ENCODE data around the gene TMEM154. TPM values are rescaled to one million over a fixed set of nuclear protein-coding genes. Genes with fewer than 3 reads are reported as not detected.

The TMEM154 gene
- total and polyA plus RNA-seq, 10 of the 15 experiments (the other 5 are each of a cell fraction or from before 2014, with no cell fraction given) = 5.1 to 41.4 (median 18.2) TPM

DNA sequence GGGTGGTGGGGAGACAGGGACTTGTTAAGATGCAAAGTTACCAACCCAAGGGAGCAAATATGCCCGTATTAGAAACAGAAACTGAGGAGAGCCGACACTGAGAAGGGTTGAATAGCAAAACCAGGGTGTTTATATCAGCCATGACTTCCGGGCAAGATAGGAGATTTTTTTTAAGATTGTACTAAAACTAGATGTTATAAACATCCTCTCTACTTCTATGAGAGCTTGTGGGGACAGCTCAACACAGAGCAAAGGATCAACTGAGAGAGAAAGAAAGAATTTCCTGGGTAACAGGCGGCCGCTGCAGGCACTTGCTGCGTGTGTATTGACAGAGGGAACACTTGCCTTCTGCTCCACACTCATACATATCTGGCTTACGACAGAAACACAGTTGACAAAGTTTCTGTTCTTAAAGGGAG is 94.8 kb downstream of the TMEM154 start:
- H3K9me3 ChIP-seq (replicated peaks; ENCODE audit: control insufficient read depth, insufficient read depth, low read length) = no peaks in the 10 kb centered on the region; the same call in 1 of the 3 replicates
- FAIRE-seq = peak; percentile 72
- H4K20me1 ChIP-seq (ENCODE audit: control insufficient read depth, insufficient read depth) = no peaks in the 10 kb centered on the region
- no peaks in the 10 kb centered on the region for H3K27me3 ChIP-seq (replicated peaks in 1 of 2; ENCODE audit: control insufficient read depth in 2 of 2, insufficient read depth in 2 of 2, low read length in 1 of 2)
- DNase-seq (ENCODE audit: low read depth, low spot score) = peak; percentile 37
- no peaks in the 10 kb centered on the region for H3K36me3 ChIP-seq (ENCODE audit: control insufficient read depth in 2 of 2, insufficient read depth in 2 of 2, low read length in 1 of 2)
- BruUV-seq (replicated peaks) = no TSS peak
- peak; percentile 84 for ATAC-seq
- peak overlapping the region; percentile 93 for H2AFZ ChIP-seq (ENCODE audit: control insufficient read depth, low read depth, low read length)
- ChIA-PET RAD21 (ENCODE audit: unreplicated experiment) (interaction anchor here (0.9 to 2.4 kb wide), 3 partner anchors 10 to 50 kb away, joined by 3 to 7 read pairs (median 3); no protein-coding TSS in a partner anchor), SMC1A (ENCODE audit: uncharacterized antibody, unreplicated experiment) (interaction anchor here (0.6 to 1.4 kb wide), 10 partner anchors 14 to 757 kb away, joined by 3 to 4 read pairs (median 3); no protein-coding TSS in a partner anchor), CTCF (interaction anchor here (0.9 to 2.0 kb wide), 6 partner anchors 11 to 130 kb away, joined by 3 to 5 read pairs (median 3); no protein-coding TSS in a partner anchor), POLR2A (no interaction called here)
- peak overlapping the region; percentile 33 for H3K9ac ChIP-seq (ENCODE audit: control insufficient read depth, insufficient read depth, low read length)
- peak overlapping the region; percentile 76 for H3K27ac ChIP-seq (ENCODE audit: control insufficient read depth, insufficient read depth)
- in situ Hi-C loops (cut with MboI) = no loop called here
- H3K4me2 ChIP-seq (ENCODE audit: control insufficient read depth, insufficient read depth) = peak overlapping the region; percentile 89
- peaks cover 14% of the 10 kb centered on the region for H3K4me1 ChIP-seq (ENCODE audit: control insufficient read depth, insufficient read depth, low read length)
- H3K4me3 ChIP-seq = peak overlapping the region; percentile 1; the same call in 1 of the 2 replicates
- H3K79me2 ChIP-seq (ENCODE audit: control insufficient read depth, insufficient read depth, low read length) = no peaks in the 10 kb centered on the region
- WGBS (ENCODE audit: insufficient coverage, insufficient replicate concordance, low lambda C conversion rate, missing lambda C conversion rate) = 3% methylated on average over 7 of the region's 7 CpGs
- intact Hi-C loops (cut with micrococcal nuclease; ENCODE audit: unreplicated experiment) = no loop called here
- TF ChIP-seq CHD1 (IDR thresholded peaks at IDR 0.05; ENCODE audit: low read depth, low read length) = no peak
- TF ChIP-seq NFYA (IDR thresholded peaks at IDR 0.05; ENCODE audit: borderline replicate concordance, low read depth, low read length) = no peak
- TF ChIP-seq KAT2A (conservative IDR thresholded peaks at IDR 0.05; ENCODE audit: control insufficient read depth, low read depth, low read length) = no peak
- TF ChIP-seq ZNF217 (IDR thresholded peaks at IDR 0.05) = no peak
- no peak for TF ChIP-seq ATF7 (IDR thresholded peaks at IDR 0.05; ENCODE audit: low read depth)
- no peak for TF ChIP-seq JUND (IDR thresholded peaks at IDR 0.05; ENCODE audit: low read depth, low read length)
- 0 out of 2 replicates have a peak, but pooled peaks have one; percentile 26 for TF ChIP-seq TAF1 (IDR thresholded peaks at IDR 0.05; ENCODE audit: borderline replicate concordance, low read depth, low read length)
- no peak for TF ChIP-seq POU2F2 (IDR thresholded peaks at IDR 0.05; ENCODE audit: borderline replicate concordance, low read depth, low read length)
- TF ChIP-seq RUNX3 (IDR thresholded peaks at IDR 0.05; ENCODE audit: low read length) = no peak
- TF ChIP-seq, protein P1, sequence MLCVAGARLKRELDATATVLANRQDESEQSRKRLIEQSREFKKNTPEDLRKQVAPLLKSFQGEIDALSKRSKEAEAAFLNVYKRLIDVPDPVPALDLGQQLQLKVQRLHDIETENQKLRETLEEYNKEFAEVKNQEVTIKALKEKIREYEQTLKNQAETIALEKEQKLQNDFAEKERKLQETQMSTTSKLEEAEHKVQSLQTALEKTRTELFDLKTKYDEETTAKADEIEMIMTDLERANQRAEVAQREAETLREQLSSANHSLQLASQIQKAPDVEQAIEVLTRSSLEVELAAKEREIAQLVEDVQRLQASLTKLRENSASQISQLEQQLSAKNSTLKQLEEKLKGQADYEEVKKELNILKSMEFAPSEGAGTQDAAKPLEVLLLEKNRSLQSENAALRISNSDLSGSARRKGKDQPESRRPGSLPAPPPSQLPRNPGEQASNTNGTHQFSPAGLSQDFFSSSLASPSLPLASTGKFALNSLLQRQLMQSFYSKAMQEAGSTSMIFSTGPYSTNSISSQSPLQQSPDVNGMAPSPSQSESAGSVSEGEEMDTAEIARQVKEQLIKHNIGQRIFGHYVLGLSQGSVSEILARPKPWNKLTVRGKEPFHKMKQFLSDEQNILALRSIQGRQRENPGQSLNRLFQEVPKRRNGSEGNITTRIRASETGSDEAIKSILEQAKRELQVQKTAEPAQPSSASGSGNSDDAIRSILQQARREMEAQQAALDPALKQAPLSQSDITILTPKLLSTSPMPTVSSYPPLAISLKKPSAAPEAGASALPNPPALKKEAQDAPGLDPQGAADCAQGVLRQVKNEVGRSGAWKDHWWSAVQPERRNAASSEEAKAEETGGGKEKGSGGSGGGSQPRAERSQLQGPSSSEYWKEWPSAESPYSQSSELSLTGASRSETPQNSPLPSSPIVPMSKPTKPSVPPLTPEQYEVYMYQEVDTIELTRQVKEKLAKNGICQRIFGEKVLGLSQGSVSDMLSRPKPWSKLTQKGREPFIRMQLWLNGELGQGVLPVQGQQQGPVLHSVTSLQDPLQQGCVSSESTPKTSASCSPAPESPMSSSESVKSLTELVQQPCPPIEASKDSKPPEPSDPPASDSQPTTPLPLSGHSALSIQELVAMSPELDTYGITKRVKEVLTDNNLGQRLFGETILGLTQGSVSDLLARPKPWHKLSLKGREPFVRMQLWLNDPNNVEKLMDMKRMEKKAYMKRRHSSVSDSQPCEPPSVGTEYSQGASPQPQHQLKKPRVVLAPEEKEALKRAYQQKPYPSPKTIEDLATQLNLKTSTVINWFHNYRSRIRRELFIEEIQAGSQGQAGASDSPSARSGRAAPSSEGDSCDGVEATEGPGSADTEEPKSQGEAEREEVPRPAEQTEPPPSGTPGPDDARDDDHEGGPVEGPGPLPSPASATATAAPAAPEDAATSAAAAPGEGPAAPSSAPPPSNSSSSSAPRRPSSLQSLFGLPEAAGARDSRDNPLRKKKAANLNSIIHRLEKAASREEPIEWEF (IDR thresholded peaks at IDR 0.05; ENCODE audit: insufficient replicate concordance, low read depth, low read length) = no peak
- TF ChIP-seq, protein P2, sequence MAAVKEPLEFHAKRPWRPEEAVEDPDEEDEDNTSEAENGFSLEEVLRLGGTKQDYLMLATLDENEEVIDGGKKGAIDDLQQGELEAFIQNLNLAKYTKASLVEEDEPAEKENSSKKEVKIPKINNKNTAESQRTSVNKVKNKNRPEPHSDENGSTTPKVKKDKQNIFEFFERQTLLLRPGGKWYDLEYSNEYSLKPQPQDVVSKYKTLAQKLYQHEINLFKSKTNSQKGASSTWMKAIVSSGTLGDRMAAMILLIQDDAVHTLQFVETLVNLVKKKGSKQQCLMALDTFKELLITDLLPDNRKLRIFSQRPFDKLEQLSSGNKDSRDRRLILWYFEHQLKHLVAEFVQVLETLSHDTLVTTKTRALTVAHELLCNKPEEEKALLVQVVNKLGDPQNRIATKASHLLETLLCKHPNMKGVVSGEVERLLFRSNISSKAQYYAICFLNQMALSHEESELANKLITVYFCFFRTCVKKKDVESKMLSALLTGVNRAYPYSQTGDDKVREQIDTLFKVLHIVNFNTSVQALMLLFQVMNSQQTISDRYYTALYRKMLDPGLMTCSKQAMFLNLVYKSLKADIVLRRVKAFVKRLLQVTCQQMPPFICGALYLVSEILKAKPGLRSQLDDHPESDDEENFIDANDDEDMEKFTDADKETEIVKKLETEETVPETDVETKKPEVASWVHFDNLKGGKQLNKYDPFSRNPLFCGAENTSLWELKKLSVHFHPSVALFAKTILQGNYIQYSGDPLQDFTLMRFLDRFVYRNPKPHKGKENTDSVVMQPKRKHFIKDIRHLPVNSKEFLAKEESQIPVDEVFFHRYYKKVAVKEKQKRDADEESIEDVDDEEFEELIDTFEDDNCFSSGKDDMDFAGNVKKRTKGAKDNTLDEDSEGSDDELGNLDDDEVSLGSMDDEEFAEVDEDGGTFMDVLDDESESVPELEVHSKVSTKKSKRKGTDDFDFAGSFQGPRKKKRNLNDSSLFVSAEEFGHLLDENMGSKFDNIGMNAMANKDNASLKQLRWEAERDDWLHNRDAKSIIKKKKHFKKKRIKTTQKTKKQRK (IDR thresholded peaks at IDR 0.05; ENCODE audit: low read depth, low read length) = no peak
- no peak for TF ChIP-seq SP1 (IDR thresholded peaks at IDR 0.05; ENCODE audit: low read depth, low read length)
- TF ChIP-seq KLF5 (IDR thresholded peaks at IDR 0.05; ENCODE audit: partially characterized antibody) = no peak
